DMS114 treated with DMSO at 0.1 percent for 48 hours (cell line): ENCODE results near the gene HSF5.

Experiments
- DNase-seq: peaks from one replicate; lab custom pipeline; 2025; ENCODE audit not compliant: unreplicated experiment; lab: John Stamatoyannopoulos, UW

HSF5 gene

DNA sequence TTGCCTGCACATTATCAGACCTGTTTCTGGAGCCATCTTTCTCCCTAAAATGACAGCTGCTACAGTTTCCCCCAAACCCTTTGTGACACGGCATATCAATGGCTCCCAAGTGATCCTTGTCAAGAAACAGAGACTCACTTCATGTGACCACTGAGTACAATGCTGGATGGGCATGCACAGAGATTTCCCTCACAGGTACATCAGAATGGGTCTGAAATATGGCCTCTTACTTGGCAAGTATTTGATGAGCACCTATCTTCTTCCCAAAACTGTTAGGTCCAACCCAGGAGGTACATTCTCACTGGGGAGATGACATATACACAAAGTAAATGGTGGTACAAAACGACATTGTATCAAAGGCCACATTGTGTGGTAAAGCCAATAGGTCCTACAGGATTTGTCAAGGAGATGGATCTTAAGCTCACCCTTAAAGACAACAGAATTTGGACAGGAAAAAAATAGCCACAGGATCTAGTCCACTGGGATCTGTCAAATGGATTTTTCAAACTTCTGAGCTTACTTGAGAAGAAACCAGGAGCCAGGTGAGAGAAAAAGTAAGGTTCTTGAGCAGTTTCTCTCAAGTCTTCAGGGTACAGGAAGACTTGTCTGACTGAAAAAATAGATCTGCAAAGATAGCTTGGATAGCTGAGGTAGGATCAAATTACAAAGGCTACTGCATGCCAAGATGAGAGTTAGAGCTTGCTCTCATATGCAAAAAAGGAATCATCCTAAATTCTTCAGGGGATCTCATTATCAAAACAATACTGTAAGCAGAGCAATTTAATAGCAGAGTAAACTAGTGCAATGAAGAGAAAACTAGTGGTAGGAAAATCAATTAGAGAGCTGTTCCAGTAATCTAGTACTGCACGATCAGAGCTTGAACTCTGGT, 99.7 kb downstream of the HSF5 start:
- no peak for DNase-seq

GRCh38 chr17:58387834-58388233, 100.4 kb downstream of the HSF5 start:
- no peak for DNase-seq

GRCh38 chr17:58386708-58387107, 101.5 kb downstream of the HSF5 start:
- no peak for DNase-seq

DNA sequence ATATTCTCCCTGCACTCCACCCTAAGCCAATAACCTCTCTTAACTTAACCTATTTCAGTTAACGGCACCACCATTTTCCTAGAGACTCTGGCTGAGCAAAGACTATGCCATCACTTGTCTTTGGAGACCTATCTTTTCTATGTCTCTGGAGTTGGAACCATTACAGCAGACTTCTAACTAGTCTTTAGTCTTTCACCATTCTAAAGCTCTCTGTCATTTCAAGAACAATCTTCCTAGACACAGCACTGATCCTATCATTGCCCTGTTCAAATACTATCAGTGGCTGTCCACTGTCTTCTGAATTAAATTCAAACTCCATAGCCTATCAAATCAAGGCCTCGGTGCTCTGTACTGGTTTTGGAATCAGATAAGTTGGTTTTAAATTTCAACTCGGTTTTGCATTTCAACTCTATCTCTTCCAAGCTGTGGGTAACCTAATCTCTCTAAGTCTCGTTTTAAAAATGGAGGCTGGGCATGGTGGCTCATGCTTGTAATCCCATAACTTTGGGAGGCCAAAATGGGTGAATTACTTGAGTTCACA, 102.8 kb downstream of the HSF5 start:
- no peak for DNase-seq

DNA sequence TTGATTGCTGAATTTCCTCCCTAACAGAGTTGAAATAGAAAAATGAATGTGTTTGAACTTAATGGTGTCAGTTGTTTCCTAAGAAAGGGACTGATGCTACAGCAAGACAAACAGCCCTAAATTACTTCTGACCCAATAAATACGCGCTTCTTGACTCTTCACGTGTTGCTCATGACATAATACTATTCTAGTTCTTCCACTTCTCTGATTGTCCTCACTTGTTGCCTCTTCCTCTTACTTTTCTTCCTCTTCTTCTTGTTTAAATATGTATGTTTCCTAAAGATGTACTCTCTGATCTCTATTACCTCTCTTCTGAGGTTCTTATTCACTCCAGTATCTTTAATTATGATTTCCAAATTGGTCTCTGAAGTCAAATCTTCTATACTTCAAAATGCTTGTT, 103.3 kb downstream of the HSF5 start:
- DNase-seq = no peak

DNA sequence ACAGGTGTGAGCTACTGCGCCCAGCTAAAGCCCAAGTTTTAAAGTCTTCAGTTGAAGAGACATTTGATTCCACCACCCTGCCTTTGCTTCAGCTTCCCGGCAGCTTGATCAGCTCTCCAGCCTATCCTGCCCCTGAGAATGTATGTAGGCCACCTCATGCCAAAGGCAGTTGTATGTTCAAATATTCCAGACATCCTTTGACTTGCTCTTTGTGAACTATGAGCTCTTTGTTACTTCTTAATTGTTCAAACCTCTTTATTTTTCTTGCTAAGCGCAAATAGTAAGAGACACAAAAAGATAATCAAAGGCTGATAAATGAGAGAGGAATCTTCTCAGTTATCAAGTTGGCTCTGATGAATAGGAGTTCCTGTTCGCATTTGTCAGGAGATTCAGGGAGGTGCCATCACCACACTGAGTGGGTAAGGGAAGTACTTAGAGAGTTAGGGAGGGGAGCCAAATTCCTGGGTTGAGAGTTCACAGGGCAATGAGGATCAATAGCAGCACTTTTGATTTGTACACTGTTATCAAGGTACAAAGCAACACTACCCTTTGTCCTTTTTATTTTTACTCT, 104.2 kb downstream of the HSF5 start:
- DNase-seq = no peak

- DNase-seq = no peak
Measured at GRCh38 chr17:58382872-58383242, 105.4 kb downstream of the HSF5 start.

DNA sequence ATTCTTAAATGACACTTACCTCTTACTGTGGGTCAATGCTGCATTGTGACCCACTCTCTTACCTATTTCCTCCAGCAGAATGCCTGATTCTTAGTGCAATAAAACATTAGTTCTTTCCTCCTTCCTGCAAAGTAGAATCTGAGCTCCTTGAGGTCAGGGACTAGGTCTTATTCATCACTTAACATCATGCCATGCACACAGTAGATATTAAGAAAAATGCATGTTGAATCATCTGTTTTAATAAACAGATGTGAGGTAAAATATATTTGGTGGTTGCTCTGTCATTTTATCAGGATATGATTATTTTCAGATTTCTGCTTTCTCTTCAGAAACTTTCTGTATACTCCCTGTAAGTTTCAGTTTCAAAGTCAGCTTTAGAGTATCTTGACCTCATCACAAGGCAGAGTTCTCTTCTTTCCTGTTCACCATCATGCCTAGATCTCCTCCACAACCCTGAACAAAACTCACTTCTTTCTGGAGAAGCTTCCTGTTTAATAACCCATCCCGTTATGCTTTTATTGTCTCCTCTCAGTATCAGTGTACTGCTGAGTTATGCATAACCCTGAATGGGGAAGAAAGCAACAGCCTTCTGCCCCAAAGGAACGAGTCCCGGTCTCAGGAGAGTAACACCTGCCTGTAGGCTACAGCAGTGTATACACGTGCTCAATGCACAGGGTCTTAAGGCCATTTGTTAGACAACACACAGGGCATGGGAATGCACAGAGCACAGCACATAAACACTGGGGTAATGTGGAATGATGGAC, 105.9 kb downstream of the HSF5 start:
- no peak for DNase-seq

GRCh38 chr17:58381124-58382035, 106.8 kb downstream of the HSF5 start:
- DNase-seq = no peak

DNA sequence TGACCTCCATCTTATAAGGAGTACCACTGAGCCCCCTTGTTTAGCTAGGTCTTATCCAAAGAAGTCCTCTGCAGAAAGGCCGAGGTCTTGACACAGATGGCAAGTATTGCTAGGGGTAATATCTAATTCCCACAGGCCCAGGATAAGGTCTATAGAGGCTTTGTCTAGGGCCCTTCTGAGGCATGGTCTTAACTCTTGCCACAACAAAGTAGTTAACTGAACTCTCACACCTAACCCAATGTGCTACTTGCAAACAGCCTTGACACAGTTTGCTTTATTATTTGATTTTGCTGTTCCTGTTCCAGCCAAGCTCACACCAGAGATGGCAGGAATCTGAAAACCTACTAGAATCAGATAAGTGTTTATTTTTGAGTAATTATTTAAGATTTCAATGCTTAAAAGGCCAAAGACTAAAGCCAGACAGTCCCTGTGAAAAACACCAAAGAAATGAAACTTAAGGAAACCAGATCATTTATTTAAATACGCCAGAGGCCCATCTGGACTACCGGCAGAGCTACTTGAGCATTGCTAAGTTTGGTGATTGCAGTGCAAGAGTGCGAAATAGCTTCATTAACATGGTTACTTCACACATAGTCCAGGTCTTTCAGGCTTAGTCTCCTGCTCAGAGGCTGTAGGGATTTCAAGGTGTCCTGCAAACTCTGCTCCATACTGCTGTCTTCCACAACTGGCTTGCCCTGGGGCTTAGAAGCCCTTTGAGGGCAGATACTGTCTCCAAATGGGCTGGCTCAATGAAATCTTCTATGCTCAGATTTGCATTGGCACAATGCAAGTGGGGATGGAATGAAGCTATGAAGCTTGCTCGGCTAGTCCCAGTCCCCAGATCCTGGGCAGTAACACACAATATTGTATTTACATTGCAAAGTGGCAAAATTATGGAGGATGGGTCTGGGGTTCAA, 107.7 kb downstream of the HSF5 start:
- no peak for DNase-seq

- no peak for DNase-seq
Measured at GRCh38 chr17:58379511-58379824, 108.7 kb downstream of the HSF5 start.

- no peak for DNase-seq
Measured at GRCh38 chr17:58378733-58379510, 109.3 kb downstream of the HSF5 start.

- DNase-seq = no peak
Measured at GRCh38 chr17:58377661-58378060, 110.5 kb downstream of the HSF5 start.

DNA sequence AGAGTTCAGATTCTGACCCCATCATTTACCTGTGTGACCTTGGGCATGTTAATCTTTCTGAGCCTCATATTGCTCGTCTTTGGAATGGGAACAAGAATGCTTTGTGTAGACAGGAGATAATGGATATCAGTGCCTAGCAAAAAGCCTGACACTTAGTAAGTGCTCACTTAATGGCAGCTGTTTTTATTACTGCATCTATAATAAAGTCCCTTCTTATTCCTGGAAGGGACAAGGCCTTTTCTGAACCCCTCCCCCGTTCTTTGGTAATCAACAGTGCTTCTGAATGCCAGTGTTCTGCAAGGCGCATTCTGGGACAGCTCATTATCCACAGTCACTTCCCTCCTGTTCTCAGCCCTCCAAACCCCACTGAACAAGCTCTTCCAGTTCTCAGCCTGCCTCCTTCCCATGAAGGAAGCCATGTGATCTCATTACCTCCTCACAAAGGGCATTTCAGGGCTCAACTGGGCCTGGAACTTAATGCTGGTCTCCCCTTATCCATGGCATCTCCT, 111.1 kb downstream of the HSF5 start:
- DNase-seq = no peak

DNA sequence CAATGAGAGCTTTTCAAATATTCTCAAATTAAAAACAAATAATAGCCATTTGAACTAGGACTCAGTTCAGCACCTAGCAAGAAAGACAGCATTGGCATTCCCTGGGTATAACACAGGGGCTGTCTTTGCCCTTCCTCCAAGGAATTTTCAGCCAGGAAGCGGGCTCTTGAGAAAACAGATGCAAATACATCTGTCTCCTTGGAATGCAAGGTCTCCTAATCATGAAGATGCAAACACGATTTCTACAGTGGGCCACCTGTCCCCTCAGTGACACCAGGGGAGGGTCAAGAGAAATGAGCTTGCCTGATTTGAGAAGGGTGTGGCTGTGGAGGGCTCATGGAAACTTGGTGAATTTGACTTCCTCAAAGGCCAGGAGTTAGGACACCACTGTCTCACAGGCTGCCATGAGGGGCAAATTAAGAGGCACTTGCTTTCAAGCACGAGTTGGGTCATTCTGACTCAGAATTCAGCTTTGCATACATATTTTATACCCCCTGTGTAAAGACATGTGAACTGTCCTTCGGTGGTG, 111.7 kb downstream of the HSF5 start:
- no peak for DNase-seq

GRCh38 chr17:58375811-58376210, 112.4 kb downstream of the HSF5 start:
- DNase-seq = no peak

DNA sequence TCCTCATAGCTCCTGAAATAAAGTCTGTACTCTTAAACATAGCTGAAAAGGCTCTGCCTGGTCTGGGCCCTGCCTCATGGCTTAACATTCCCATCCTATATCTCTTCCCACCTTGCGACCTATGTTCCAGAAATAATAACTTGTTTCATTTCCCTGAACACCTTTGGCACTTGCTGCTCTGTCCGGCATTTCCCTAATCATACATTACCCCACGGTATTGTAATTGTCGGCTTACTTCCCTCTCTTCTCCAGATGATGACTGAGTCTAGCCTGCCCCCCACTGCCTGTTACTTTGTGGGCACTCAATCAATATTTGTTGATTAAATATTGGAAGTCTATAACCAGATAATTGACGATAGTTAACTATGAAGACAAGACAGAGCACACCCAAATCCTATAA, 113.0 kb downstream of the HSF5 start:
- DNase-seq = no peak

GRCh38 chr17:58373923-58374322, 114.3 kb downstream of the HSF5 start:
- no peak for DNase-seq

DNA sequence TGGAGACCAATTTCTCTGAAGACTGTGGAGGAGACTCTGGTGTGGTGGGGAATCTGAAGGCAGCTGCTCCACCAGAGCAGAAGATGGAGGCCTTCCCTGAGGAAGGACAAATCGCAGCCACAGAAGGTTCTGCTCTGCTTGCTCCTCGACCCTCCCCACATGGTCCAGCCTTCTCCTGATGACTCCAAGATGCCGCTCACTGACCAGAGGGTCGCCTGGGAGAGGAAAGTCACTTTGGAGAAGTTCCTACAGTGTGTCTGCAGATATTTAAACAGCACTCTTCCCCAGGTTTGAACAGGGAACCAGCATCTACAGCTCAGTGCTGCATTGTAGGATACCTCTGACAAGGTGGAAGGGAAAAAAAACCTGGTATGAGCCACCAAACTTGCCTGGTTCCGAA, 115.2 kb downstream of the HSF5 start:
- DNase-seq = no peak
